Coronary artery (tissue), 2 donors: ENCODE data around the gene INPP5A.
"Not testable (repeated sequence)": the region's sequence is repeated elsewhere in the genome, so short reads cannot be mapped to it uniquely, and the experiment has no call there.

Experiments
- DNase-seq: peaks from one replicate; pipeline ENCODE4 v3.0.0-alpha.2; 2017; ENCODE audit warnings: low spot score
- H3K27ac ChIP-seq, 2 donors: fragments of 200-600 bp; sonication (generic); one replicate each; pipeline ENCODE4 v1.5.1; 2016 to 2019
- H3K4me3 ChIP-seq: fragments of 200-600 bp; sonication (generic); 2 replicates; pipeline ENCODE4 v1.5.1; 2016; ENCODE audit warnings: mild to moderate bottlenecking, moderate library complexity
- TF ChIP-seq, protein P1 (sequence below): fragments of 200-600 bp; sonication (generic); IDR thresholded peaks from one replicate; pipeline ENCODE4 v1.5.1; 2019; ENCODE audit warnings: antibody characterized with exemption

INPP5A gene

DNA sequence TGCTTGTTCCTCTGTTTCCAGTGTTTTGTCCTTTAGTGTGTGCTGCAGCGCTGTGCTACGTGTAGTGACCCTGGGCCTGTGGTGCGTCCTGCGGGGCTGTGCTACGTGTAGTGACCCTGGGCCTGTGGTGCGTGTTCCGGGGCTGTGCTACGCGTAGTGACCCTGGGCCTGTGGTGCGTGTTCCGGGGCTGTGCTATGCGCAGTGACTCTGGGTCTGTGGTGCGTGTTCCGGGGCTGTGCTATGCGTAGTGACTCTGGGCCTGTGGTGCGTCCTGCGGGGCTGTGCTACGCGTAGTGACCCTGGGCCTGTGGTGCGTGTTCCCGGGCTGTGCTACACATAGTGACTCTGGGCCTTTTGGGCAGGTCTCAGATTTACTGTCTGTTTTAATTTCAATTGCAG lies 60.1 kb downstream of the INPP5A start:
- Histone ChIP-seq H3K4me3 (no peak overlapping the region), H3K27ac (no peak overlapping the region)
- TF ChIP-seq, protein P1, sequence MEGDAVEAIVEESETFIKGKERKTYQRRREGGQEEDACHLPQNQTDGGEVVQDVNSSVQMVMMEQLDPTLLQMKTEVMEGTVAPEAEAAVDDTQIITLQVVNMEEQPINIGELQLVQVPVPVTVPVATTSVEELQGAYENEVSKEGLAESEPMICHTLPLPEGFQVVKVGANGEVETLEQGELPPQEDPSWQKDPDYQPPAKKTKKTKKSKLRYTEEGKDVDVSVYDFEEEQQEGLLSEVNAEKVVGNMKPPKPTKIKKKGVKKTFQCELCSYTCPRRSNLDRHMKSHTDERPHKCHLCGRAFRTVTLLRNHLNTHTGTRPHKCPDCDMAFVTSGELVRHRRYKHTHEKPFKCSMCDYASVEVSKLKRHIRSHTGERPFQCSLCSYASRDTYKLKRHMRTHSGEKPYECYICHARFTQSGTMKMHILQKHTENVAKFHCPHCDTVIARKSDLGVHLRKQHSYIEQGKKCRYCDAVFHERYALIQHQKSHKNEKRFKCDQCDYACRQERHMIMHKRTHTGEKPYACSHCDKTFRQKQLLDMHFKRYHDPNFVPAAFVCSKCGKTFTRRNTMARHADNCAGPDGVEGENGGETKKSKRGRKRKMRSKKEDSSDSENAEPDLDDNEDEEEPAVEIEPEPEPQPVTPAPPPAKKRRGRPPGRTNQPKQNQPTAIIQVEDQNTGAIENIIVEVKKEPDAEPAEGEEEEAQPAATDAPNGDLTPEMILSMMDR, result no peak
- DNase-seq, result no peak

DNA sequence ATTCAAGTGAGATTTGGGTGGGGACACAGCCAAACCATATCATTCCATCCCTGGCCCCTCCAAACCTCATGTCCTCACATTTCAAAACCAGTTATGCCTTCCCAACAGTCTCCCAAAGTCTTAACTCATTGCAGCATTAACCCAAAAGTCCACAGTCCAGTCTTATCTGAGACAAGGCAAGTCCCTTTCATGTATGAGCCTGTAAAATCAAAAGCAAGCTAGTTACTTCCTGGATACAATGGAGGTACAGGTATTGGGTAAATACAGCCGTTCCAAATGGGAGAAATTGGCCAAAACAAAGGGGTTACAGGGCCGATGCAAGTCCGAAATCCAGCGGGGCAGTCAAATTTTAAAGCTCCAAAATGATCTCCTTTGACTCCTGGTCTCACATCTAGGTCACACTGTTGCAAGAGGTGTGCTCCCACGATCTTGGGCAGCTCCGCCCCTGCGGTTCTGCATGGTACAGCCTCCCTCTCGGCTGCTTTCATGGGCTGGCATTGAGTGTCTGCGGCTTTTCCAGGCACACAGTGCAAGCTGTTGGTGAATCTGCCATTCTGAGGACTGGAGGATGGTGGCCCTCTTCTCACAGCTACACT lies 61.5 kb downstream of the INPP5A start:
- not testable (repeated sequence) for H3K4me3 ChIP-seq, H3K27ac ChIP-seq, DNase-seq

DNA sequence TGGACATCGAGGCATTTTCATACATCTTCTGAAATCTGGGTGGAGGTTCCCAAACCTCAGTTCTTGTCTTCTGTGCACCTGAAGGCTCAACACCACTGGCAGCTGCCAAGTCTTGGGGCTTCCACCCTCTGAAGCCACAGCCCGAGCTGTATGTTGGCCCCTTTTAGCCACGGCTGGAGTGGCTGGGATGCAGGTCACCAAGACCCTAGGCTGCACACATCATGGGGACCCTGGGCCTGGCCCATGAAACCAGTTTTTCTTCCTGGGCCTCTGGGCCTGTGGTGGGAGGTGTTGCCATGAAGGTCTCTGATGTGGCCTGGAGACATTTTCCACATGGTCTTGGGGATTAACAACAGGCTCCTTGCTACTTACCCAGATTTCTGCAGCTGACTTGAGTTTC lies 62.1 kb downstream of the INPP5A start:
- TF ChIP-seq, protein P1, result no peak
- H3K4me3 ChIP-seq, result no peak overlapping the region
- H3K27ac ChIP-seq, result no peak overlapping the region
- DNase-seq, result peak; percentile 33

DNA sequence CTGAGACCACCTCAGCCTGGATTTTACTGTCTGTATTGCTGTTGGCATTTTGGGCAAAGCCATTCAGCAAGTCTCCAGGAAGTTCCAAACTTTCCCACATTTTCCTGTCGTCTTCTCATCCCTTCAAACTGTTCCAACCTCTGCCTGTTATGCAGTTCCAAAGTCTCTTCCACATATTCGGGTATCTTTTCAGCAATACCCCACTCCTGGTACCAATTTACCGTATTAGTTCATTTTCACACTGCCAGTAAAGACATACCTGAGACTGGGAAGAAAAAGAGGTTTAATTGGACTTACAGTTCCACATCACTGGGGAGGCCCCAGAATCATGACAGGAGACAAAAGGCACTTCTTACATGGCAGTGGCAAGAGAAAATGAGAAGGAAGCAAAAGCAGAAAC lies 62.8 kb downstream of the INPP5A start:
- no peak for DNase-seq
- TF ChIP-seq, protein P1, result no peak
- Histone ChIP-seq H3K27ac (no peak overlapping the region), H3K4me3 (no peak overlapping the region)

DNA sequence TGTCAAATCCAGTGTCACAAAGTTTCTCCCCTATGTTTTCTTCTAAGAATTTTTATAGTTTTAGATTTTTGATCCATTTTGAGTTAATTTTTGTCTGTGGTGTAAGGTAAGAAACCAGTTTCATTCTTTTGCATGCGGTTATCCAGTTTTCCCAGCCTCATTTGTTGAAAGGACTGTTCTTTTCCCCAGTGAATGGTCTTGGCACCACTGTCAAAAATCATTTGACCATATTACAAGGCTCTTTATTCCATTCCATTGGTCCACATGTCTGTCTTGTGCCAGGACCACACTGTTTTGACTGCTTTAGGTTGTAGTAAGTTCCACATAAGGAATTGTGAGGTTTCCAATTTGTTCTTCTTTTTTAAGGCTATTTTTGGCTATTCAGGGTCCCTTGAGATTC lies 64.0 kb downstream of the INPP5A start:
- TF ChIP-seq, protein P1, result no peak
- Histone ChIP-seq H3K4me3 (no peak overlapping the region), H3K27ac (peak overlapping the region in 1 of 2 donors; percentile 4)
- DNase-seq, result no peak

DNA sequence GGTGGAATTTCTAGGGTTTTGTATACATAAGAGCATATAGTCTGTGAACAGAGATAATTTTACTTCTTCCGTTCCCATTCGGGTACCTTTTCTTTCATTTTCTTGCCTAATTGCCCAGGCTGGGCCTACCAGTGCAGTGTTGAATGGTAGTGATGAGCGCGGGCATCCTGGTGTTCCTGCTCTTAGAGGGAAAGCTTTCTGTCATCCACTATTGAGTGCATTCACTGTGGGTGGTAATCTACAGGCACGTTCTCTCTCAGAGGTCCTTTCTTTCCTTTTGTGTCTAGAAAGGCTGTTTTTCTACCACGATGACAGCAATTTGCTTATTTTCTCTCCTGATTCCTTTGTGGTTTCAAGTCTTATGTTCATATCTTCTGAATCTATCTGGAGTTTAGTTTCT lies 65.0 kb downstream of the INPP5A start:
- TF ChIP-seq, protein P1, result no peak
- Histone ChIP-seq H3K4me3 (no peak overlapping the region), H3K27ac (peak overlapping the region in 1 of 2 donors; percentile 30)
- no peak for DNase-seq

DNA sequence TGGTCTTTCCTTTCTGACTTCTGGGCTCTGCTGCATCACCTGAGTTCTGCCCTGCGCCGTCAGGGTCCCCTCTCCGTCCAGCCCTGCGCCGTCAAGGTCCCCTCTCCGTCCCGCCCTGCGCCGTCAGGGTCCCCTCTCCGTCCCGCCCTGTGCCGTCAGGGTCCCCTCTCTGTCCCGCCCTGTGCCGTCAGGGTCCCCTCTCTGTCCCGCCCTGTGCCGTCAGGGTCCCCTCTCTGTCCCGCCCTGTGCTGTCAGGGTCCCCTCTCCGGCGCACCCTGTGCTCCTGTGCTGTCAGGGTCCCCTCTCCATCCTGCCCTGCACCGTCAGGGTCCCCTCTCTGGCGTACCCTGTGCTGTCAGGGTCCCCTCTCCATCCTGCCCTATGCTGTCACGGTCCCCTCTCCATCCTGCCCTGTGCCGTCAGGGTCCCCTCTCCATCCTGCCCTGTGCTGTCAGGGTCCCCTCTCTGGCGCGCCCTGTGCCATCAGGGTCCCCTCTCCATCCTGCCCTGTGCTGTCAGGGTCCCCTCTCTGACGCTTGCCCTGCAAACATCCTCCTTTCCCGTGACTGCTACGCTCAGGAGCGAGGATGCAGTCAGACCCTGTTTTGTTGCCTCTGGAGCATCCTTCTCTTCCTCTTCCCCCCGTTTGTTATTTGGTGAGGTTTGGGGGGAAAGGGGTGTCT lies 66.4 kb downstream of the INPP5A start:
- TF ChIP-seq, protein P1, result no peak

More for the DNA sequence above, 66.4 kb downstream of the INPP5A start:
- Histone ChIP-seq H3K27ac (no peak overlapping the region), H3K4me3 (no peak overlapping the region)
- DNase-seq, result no peak
